ENCODE results near the gene RNF7.

RNF7 gene

DNA sequence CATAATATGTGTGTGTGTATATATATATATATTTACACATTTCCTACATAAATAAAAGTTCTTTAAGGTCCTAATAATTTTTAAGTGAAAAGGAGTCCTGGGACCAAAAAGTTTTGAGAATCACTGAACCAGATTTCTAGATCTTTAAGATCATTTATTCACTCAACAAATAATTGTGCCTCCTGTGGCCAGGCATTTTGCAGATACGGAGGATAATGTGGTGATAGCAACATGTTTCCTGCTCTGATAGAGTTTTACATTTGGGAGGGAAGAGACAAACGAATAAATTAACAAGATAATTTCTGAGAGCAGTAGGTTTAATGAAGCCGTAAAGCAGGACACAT is 448 bp upstream of the RNF7 start:
- no peak for DNase-seq (ENCODE audit: low read depth in 1 of 2, low spot score in 1 of 2)
- H3K4me3 ChIP-seq (replicated peaks; ENCODE audit: insufficient read depth, low read length): peak overlapping the region; percentile 34
- no peaks in the 10 kb centered on the region for H3K27me3 ChIP-seq (ENCODE audit: insufficient read depth, poor library complexity, severe bottlenecking)
- TF ChIP-seq, protein P1, sequence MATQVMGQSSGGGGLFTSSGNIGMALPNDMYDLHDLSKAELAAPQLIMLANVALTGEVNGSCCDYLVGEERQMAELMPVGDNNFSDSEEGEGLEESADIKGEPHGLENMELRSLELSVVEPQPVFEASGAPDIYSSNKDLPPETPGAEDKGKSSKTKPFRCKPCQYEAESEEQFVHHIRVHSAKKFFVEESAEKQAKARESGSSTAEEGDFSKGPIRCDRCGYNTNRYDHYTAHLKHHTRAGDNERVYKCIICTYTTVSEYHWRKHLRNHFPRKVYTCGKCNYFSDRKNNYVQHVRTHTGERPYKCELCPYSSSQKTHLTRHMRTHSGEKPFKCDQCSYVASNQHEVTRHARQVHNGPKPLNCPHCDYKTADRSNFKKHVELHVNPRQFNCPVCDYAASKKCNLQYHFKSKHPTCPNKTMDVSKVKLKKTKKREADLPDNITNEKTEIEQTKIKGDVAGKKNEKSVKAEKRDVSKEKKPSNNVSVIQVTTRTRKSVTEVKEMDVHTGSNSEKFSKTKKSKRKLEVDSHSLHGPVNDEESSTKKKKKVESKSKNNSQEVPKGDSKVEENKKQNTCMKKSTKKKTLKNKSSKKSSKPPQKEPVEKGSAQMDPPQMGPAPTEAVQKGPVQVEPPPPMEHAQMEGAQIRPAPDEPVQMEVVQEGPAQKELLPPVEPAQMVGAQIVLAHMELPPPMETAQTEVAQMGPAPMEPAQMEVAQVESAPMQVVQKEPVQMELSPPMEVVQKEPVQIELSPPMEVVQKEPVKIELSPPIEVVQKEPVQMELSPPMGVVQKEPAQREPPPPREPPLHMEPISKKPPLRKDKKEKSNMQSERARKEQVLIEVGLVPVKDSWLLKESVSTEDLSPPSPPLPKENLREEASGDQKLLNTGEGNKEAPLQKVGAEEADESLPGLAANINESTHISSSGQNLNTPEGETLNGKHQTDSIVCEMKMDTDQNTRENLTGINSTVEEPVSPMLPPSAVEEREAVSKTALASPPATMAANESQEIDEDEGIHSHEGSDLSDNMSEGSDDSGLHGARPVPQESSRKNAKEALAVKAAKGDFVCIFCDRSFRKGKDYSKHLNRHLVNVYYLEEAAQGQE (IDR thresholded peaks at IDR 0.05; ENCODE audit: insufficient replicate concordance, low read depth): no peak
- TF ChIP-seq GABPA (IDR thresholded peaks at IDR 0.05; ENCODE audit: low read depth) (no peak), SPI1 (IDR thresholded peaks at IDR 0.05; ENCODE audit: borderline replicate concordance, low read depth) (no peak), POLR2AphosphoS5 (IDR thresholded peaks at IDR 0.05; ENCODE audit: low read depth) (no peak)
- TF ChIP-seq, protein P2, sequence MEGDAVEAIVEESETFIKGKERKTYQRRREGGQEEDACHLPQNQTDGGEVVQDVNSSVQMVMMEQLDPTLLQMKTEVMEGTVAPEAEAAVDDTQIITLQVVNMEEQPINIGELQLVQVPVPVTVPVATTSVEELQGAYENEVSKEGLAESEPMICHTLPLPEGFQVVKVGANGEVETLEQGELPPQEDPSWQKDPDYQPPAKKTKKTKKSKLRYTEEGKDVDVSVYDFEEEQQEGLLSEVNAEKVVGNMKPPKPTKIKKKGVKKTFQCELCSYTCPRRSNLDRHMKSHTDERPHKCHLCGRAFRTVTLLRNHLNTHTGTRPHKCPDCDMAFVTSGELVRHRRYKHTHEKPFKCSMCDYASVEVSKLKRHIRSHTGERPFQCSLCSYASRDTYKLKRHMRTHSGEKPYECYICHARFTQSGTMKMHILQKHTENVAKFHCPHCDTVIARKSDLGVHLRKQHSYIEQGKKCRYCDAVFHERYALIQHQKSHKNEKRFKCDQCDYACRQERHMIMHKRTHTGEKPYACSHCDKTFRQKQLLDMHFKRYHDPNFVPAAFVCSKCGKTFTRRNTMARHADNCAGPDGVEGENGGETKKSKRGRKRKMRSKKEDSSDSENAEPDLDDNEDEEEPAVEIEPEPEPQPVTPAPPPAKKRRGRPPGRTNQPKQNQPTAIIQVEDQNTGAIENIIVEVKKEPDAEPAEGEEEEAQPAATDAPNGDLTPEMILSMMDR (IDR thresholded peaks at IDR 0.05; ENCODE audit: insufficient read depth, low read length): no peak
- H3K27ac ChIP-seq (replicated peaks): peak overlapping the region; percentile 39

DNA sequence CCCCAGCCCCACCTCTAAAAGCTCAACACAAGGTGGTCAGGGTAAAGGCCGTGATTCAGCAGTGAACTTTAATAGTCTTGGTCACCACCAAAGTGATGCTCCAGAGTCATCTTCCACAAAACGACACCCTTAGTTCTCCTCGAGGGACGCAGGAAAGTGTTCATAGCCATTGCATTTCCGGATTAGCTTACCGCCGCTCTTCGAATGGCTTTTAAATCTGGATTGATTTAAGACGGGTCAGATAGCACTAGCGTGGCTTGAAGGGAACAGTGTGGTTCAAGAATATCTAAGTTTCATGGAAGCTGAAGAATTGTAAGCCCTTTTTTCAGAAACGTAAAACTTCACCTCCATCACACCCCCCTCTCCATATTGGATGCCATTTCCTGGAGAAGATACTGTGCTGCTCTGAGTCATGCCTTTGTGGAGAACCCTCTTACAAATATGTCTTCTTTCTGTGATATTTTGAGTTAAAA is 829 bp downstream of the RNF7 start:
- TF ChIP-seq POLR2AphosphoS5 (IDR thresholded peaks at IDR 0.05; ENCODE audit: low read depth): no peak
- TF ChIP-seq GABPA (IDR thresholded peaks at IDR 0.05; ENCODE audit: low read depth): no peak
- TF ChIP-seq, protein P2 (IDR thresholded peaks at IDR 0.05; ENCODE audit: insufficient read depth, low read length): no peak
- TF ChIP-seq, protein P1 (IDR thresholded peaks at IDR 0.05; ENCODE audit: insufficient replicate concordance, low read depth): no peak
- no peak for TF ChIP-seq SPI1 (IDR thresholded peaks at IDR 0.05; ENCODE audit: borderline replicate concordance, low read depth)
- peak overlapping the region; percentile 91 for H3K4me3 ChIP-seq (replicated peaks; ENCODE audit: insufficient read depth, low read length)
- DNase-seq (ENCODE audit: low read depth in 1 of 2, low spot score in 1 of 2): peak in 1 of 2 experiments; percentile 26
- peak overlapping the region; percentile 91 for H3K27ac ChIP-seq (replicated peaks)
- H3K27me3 ChIP-seq (ENCODE audit: insufficient read depth, poor library complexity, severe bottlenecking): no peaks in the 10 kb centered on the region

DNA sequence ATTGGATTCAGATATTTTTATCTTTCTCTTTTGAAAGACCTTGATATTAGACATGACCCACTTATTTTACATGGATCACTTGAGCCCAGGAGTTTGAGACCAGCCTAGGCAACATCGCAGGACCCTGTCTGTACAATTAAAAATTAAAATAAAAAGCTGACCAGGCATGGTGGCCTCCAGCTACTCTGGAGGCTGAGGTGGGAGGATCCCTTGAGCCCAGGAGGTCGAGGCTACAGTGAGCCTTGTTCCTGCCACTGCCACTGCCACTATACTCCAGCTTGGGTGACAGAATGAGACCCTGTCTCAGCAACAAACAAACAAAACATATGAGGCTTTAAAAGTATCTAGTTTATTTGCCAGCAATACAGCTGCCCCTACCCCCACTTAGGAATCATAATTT is 1.6 kb downstream of the RNF7 start:
- no peak for TF ChIP-seq SPI1 (IDR thresholded peaks at IDR 0.05; ENCODE audit: borderline replicate concordance, low read depth)
- no peak for TF ChIP-seq POLR2AphosphoS5 (IDR thresholded peaks at IDR 0.05; ENCODE audit: low read depth)
- TF ChIP-seq GABPA (IDR thresholded peaks at IDR 0.05; ENCODE audit: low read depth): no peak
- TF ChIP-seq, protein P2 (IDR thresholded peaks at IDR 0.05; ENCODE audit: insufficient read depth, low read length): no peak
- TF ChIP-seq, protein P1 (IDR thresholded peaks at IDR 0.05; ENCODE audit: insufficient replicate concordance, low read depth): no peak
- H3K4me3 ChIP-seq (replicated peaks; ENCODE audit: insufficient read depth, low read length): peak overlapping the region; percentile 91
- no peaks in the 10 kb centered on the region for H3K27me3 ChIP-seq (ENCODE audit: insufficient read depth, poor library complexity, severe bottlenecking)
- no peak for DNase-seq (ENCODE audit: low read depth in 1 of 2, low spot score in 1 of 2)
- H3K27ac ChIP-seq (replicated peaks): no peak overlapping the region; the same call in 1 of the 2 replicates

Measured in HL-60 (cell line).